ENCODE data around the gene DAPK1.

The DAPK1 gene

GRCh38 chr9:87464110-87464991 lies 33.3 kb upstream of the DAPK1 start:
- TF ChIP-seq CTCF (conservative IDR thresholded peaks at IDR 0.05; ENCODE audit: low read depth, low read length) = no peak
- H2AFZ ChIP-seq (ENCODE audit: low read depth) = no peak overlapping the region
- no peak overlapping the region for H3K4me2 ChIP-seq

GRCh38 chr9:87464992-87465378 lies 32.7 kb upstream of the DAPK1 start:
- Histone ChIP-seq H3K4me3 (IDR thresholded peaks at IDR 0.05; ENCODE audit: insufficient read depth, low read depth, low read length) (no peak overlapping the region), H4K20me1 (ENCODE audit: insufficient read depth) (no peaks in the 10 kb centered on the region), H3K36me3 (ENCODE audit: insufficient read depth) (no peaks in the 10 kb centered on the region), H3K4me2 (no peak overlapping the region), H3K4me1 (ENCODE audit: low read depth, poor library complexity, severe bottlenecking) (no peaks in the 10 kb centered on the region), H2AFZ (ENCODE audit: low read depth) (no peak overlapping the region), H3K9ac (no peak overlapping the region), H3K79me2 (ENCODE audit: insufficient read depth, low read depth) (no peaks in the 10 kb centered on the region), H3K27ac (no peak overlapping the region), H3K27me3 (ENCODE audit: insufficient read depth, low read depth) (no peaks in the 10 kb centered on the region)
- TF ChIP-seq CTCF (conservative IDR thresholded peaks at IDR 0.05; ENCODE audit: low read depth, low read length) = no peak

More at GRCh38 chr9:87464110-87464991, 33.3 kb upstream of the DAPK1 start:
- H3K4me1 ChIP-seq (ENCODE audit: low read depth, poor library complexity, severe bottlenecking) = no peaks in the 10 kb centered on the region
- H3K79me2 ChIP-seq (ENCODE audit: insufficient read depth, low read depth) = no peaks in the 10 kb centered on the region
- no peak overlapping the region for H3K9ac ChIP-seq
- H4K20me1 ChIP-seq (ENCODE audit: insufficient read depth) = no peaks in the 10 kb centered on the region
- no peaks in the 10 kb centered on the region for H3K36me3 ChIP-seq (ENCODE audit: insufficient read depth)
- H3K27ac ChIP-seq = no peak overlapping the region
- no peak overlapping the region for H3K4me3 ChIP-seq (IDR thresholded peaks at IDR 0.05; ENCODE audit: insufficient read depth, low read depth, low read length)
- no peaks in the 10 kb centered on the region for H3K27me3 ChIP-seq (ENCODE audit: insufficient read depth, low read depth)

- H3K4me1 ChIP-seq (ENCODE audit: low read depth, poor library complexity, severe bottlenecking) = no peaks in the 10 kb centered on the region
- no peaks in the 10 kb centered on the region for H4K20me1 ChIP-seq (ENCODE audit: insufficient read depth)
- no peak overlapping the region for H3K9ac ChIP-seq
- H3K79me2 ChIP-seq (ENCODE audit: insufficient read depth, low read depth) = no peaks in the 10 kb centered on the region
- no peak overlapping the region for H3K4me3 ChIP-seq (IDR thresholded peaks at IDR 0.05; ENCODE audit: insufficient read depth, low read depth, low read length)
- no peaks in the 10 kb centered on the region for H3K36me3 ChIP-seq (ENCODE audit: insufficient read depth)
- TF ChIP-seq CTCF (conservative IDR thresholded peaks at IDR 0.05; ENCODE audit: low read depth, low read length) = no peak
- no peak overlapping the region for H3K27ac ChIP-seq
- H3K27me3 ChIP-seq (ENCODE audit: insufficient read depth, low read depth) = no peaks in the 10 kb centered on the region
- no peak overlapping the region for H3K4me2 ChIP-seq
- H2AFZ ChIP-seq (ENCODE audit: low read depth) = no peak overlapping the region
Measured at GRCh38 chr9:87465816-87466215, 31.9 kb upstream of the DAPK1 start.

- Histone ChIP-seq H3K9ac (no peak overlapping the region), H3K4me3 (IDR thresholded peaks at IDR 0.05; ENCODE audit: insufficient read depth, low read depth, low read length) (no peak overlapping the region), H2AFZ (ENCODE audit: low read depth) (no peak overlapping the region), H3K36me3 (ENCODE audit: insufficient read depth) (no peaks in the 10 kb centered on the region), H3K27me3 (ENCODE audit: insufficient read depth, low read depth) (no peaks in the 10 kb centered on the region), H3K27ac (no peak overlapping the region), H3K79me2 (ENCODE audit: insufficient read depth, low read depth) (no peaks in the 10 kb centered on the region), H3K4me1 (ENCODE audit: low read depth, poor library complexity, severe bottlenecking) (no peaks in the 10 kb centered on the region), H3K4me2 (no peak overlapping the region), H4K20me1 (ENCODE audit: insufficient read depth) (no peaks in the 10 kb centered on the region)
- no peak for TF ChIP-seq CTCF (conservative IDR thresholded peaks at IDR 0.05; ENCODE audit: low read depth, low read length)
Measured at GRCh38 chr9:87467187-87467586, 30.5 kb upstream of the DAPK1 start.
